Activated CD4-positive, alpha-beta T cell treated with anti-CD3 and anti-CD28 coated beads, Interleukin-2, amount 10 ng/mL, durations not matched to agents 7 days and 5 days (primary cell): ENCODE results near the gene IRAK2. TPM values are rescaled to one million over a fixed set of nuclear protein-coding genes. Genes with fewer than 3 reads are reported as not detected.

Experiments used
- CTCF ChIA-PET: fragments of 350-600 bp; sonication (Branson Sonifier 250); formaldehyde crosslinking; loops from one replicate; lab custom pipeline; 2021; ENCODE audit warnings: antibody characterized with exemption; lab: Charles Lee
- POLR2A ChIA-PET: fragments of 350-600 bp; sonication (Branson Sonifier 250); formaldehyde crosslinking; loops from one replicate; lab custom pipeline; 2021; ENCODE audit warnings: antibody characterized with exemption; lab: Charles Lee
- DNase-seq: peaks from one replicate; pipeline ENCODE4 v3.0.0-alpha.2; 2020
- H3K27ac Mint-ChIP-seq: one replicate; pipeline ENCODE4 v1.8.0; 2021; ENCODE audit warnings: mild to moderate bottlenecking, moderate library complexity, mixed read lengths
- H3K27me3 Mint-ChIP-seq: one replicate; pipeline ENCODE4 v1.8.0; 2021; ENCODE audit warnings: mixed read lengths
- H3K36me3 Mint-ChIP-seq: one replicate; pipeline ENCODE4 v1.8.0; 2021; ENCODE audit warnings: low read depth, mixed read lengths
- H3K4me1 Mint-ChIP-seq: one replicate; pipeline ENCODE4 v1.8.0; 2021; ENCODE audit warnings: mixed read lengths
- H3K4me3 Mint-ChIP-seq: one replicate; pipeline ENCODE4 v1.8.0; 2021; ENCODE audit warnings: mild to moderate bottlenecking, moderate library complexity, mixed read lengths
- H3K9me3 Mint-ChIP-seq: one replicate; pipeline ENCODE4 v1.8.0; 2021; ENCODE audit warnings: mixed read lengths
- total RNA-seq, 2 experiments: library from RNA; stranded (reverse); gene quantifications; one replicate each; pipeline ENCODE4 v1.2.3, GENCODE V29; 2021

The IRAK2 gene
- total RNA-seq, 2 experiments from 2014 or later: 1.6 to 1.9 TPM

- no peak for DNase-seq
- Mint-ChIP-seq H3K27ac (peak overlapping the region; percentile 37), H3K9me3 (no peaks in the 10 kb centered on the region), H3K4me3 (no peak overlapping the region), H3K36me3 (peaks cover 32% of the 10 kb centered on the region), H3K4me1 (peaks cover 28% of the 10 kb centered on the region), H3K27me3 (no peaks in the 10 kb centered on the region)
- POLR2A ChIA-PET: no interaction called here
- CTCF ChIA-PET: interaction anchor here (1.0 to 2.4 kb wide), 9 partner anchors 9 to 399 kb away, joined by 3 to 11 read pairs (median 5); partner anchors contain the start of gene CRELD1
Measured at GRCh38 chr3:10285272-10286132, 120.8 kb downstream of the IRAK2 start.

- POLR2A ChIA-PET: no interaction called here
- peaks cover 27% of the 10 kb centered on the region for H3K36me3 Mint-ChIP-seq
- H3K4me1 Mint-ChIP-seq: peaks cover 28% of the 10 kb centered on the region
- H3K4me3 Mint-ChIP-seq: no peak overlapping the region
- DNase-seq: no peak
- no peaks in the 10 kb centered on the region for H3K27me3 Mint-ChIP-seq
- CTCF ChIA-PET: interaction anchor here (1.0 to 2.4 kb wide), 10 partner anchors 10 to 399 kb away, joined by 3 to 11 read pairs (median 4); partner anchors contain the start of genes BRK1 and CRELD1
- H3K9me3 Mint-ChIP-seq: no peaks in the 10 kb centered on the region
- no peak overlapping the region for H3K27ac Mint-ChIP-seq
Measured at GRCh38 chr3:10286133-10286524, 121.4 kb downstream of the IRAK2 start.

- H3K27me3 Mint-ChIP-seq: no peaks in the 10 kb centered on the region
- H3K4me3 Mint-ChIP-seq: no peak overlapping the region
- H3K4me1 Mint-ChIP-seq: peaks cover 28% of the 10 kb centered on the region
- POLR2A ChIA-PET: no interaction called here
- peaks cover 27% of the 10 kb centered on the region for H3K36me3 Mint-ChIP-seq
- H3K27ac Mint-ChIP-seq: no peak overlapping the region
- peak; percentile 67 for DNase-seq
- CTCF ChIA-PET: interaction anchor here (0.7 to 2.4 kb wide), 16 partner anchors 9 to 400 kb away, joined by 3 to 11 read pairs (median 4); partner anchors contain the start of genes BRK1 and CRELD1
- no peaks in the 10 kb centered on the region for H3K9me3 Mint-ChIP-seq
Measured at GRCh38 chr3:10286596-10287295, 122.0 kb downstream of the IRAK2 start.

GRCh38 chr3:10287936-10288574 is 123.3 kb downstream of the IRAK2 start:
- Mint-ChIP-seq H3K27ac (no peak overlapping the region), H3K4me1 (peaks cover 33% of the 10 kb centered on the region), H3K27me3 (no peaks in the 10 kb centered on the region), H3K9me3 (no peaks in the 10 kb centered on the region), H3K36me3 (peaks cover 25% of the 10 kb centered on the region), H3K4me3 (no peak overlapping the region)
- DNase-seq: no peak
- CTCF ChIA-PET: interaction anchor here (0.5 to 2.4 kb wide), 6 partner anchors 8 to 357 kb away, joined by 3 to 11 read pairs (median 4); partner anchors contain the start of gene CRELD1
- POLR2A ChIA-PET: no interaction called here

- Mint-ChIP-seq H3K27ac (no peak overlapping the region), H3K4me1 (peaks cover 29% of the 10 kb centered on the region), H3K36me3 (peaks cover 22% of the 10 kb centered on the region), H3K27me3 (no peaks in the 10 kb centered on the region), H3K9me3 (no peaks in the 10 kb centered on the region), H3K4me3 (no peak overlapping the region)
- CTCF ChIA-PET: interaction anchor here (0.5 to 0.7 kb wide), 2 partner anchors 21 to 313 kb away, joined by 3 read pairs; no protein-coding TSS in a partner anchor
- POLR2A ChIA-PET: no interaction called here
- DNase-seq: no peak
Measured at GRCh38 chr3:10288575-10288960, 123.8 kb downstream of the IRAK2 start.

- peaks cover 21% of the 10 kb centered on the region for H3K36me3 Mint-ChIP-seq
- CTCF ChIA-PET: no interaction called here
Measured at GRCh38 chr3:10289077-10289476, 124.4 kb downstream of the IRAK2 start.

GRCh38 chr3:10289787-10290355 is 125.2 kb downstream of the IRAK2 start:
- Mint-ChIP-seq H3K9me3 (no peaks in the 10 kb centered on the region), H3K36me3 (peaks cover 22% of the 10 kb centered on the region), H3K27me3 (no peaks in the 10 kb centered on the region), H3K4me3 (no peak overlapping the region), H3K27ac (no peak overlapping the region), H3K4me1 (peaks cover 16% of the 10 kb centered on the region)
- ChIA-PET POLR2A (no interaction called here), CTCF (interaction anchor here (0.6 to 1.4 kb wide), 3 partner anchors 21 to 458 kb away, joined by 3 to 4 read pairs (median 3); no protein-coding TSS in a partner anchor)
- no peak for DNase-seq

More at GRCh38 chr3:10289077-10289476, 124.4 kb downstream of the IRAK2 start:
- POLR2A ChIA-PET: no interaction called here
- H3K4me3 Mint-ChIP-seq: no peak overlapping the region
- no peak overlapping the region for H3K27ac Mint-ChIP-seq
- peaks cover 24% of the 10 kb centered on the region for H3K4me1 Mint-ChIP-seq
- no peaks in the 10 kb centered on the region for H3K27me3 Mint-ChIP-seq
- no peak for DNase-seq
- H3K9me3 Mint-ChIP-seq: no peaks in the 10 kb centered on the region

GRCh38 chr3:10290481-10291176 is 125.9 kb downstream of the IRAK2 start:
- Mint-ChIP-seq H3K27ac (no peak overlapping the region), H3K9me3 (no peaks in the 10 kb centered on the region), H3K27me3 (no peaks in the 10 kb centered on the region), H3K4me1 (peaks cover 11% of the 10 kb centered on the region), H3K4me3 (no peak overlapping the region), H3K36me3 (peaks cover 26% of the 10 kb centered on the region)
- ChIA-PET CTCF (interaction anchor here (1.1 to 1.4 kb wide), 4 partner anchors 11 to 358 kb away, joined by 3 to 5 read pairs (median 4); no protein-coding TSS in a partner anchor), POLR2A (no interaction called here)
- no peak for DNase-seq

- H3K4me3 Mint-ChIP-seq: no peak overlapping the region
- H3K27ac Mint-ChIP-seq: peak overlapping the region; percentile 52
- ChIA-PET CTCF (interaction anchor here (1.3 to 3.5 kb wide), 3 partner anchors 8 to 15 kb away, joined by 5 to 10 read pairs (median 5); no protein-coding TSS in a partner anchor), POLR2A (no interaction called here)
- peaks cover 11% of the 10 kb centered on the region for H3K4me1 Mint-ChIP-seq
- no peak for DNase-seq
- H3K36me3 Mint-ChIP-seq: peaks cover 26% of the 10 kb centered on the region
- H3K27me3 Mint-ChIP-seq: no peaks in the 10 kb centered on the region
- no peaks in the 10 kb centered on the region for H3K9me3 Mint-ChIP-seq
Measured at GRCh38 chr3:10291641-10292040, 126.9 kb downstream of the IRAK2 start.

- H3K9me3 Mint-ChIP-seq: no peaks in the 10 kb centered on the region
- DNase-seq: no peak
- peaks cover 24% of the 10 kb centered on the region for H3K36me3 Mint-ChIP-seq
- peak within 1 kb of the TSS; percentile 59 for H3K27ac Mint-ChIP-seq
- CTCF ChIA-PET: interaction anchor here (1.0 to 3.5 kb wide), 5 partner anchors 9 to 360 kb away, joined by 3 to 10 read pairs (median 4); partner anchors contain the start of gene VHL
- H3K27me3 Mint-ChIP-seq: no peaks in the 10 kb centered on the region
- peaks cover 11% of the 10 kb centered on the region for H3K4me1 Mint-ChIP-seq
- POLR2A ChIA-PET: interaction anchor here (0.6 kb wide), 1 partner anchor 216 kb away, joined by 10 read pairs; no protein-coding TSS in a partner anchor
- H3K4me3 Mint-ChIP-seq: no peak within 1 kb of the TSS
Measured at GRCh38 chr3:10292505-10293419, 128.0 kb downstream of the IRAK2 start, which contains the start of gene GHRL. TSS of gene GHRL (minus strand) at chr3:10292947. CDS start at chr3:10290180, 2,767 bp downstream.
